HepG2 (cell line): ENCODE data around the gene ADAMTS2.

Experiments
- ATF4 ChIP-seq, 2 experiments: fragments of 450-650 bp in 1 of 2; sonication (generic) in 1 of 2; formaldehyde crosslinking; IDR thresholded peaks; 2 replicates each; pipeline versions ENCODE4 v1.5.0 to v1.8.0; 2020 to 2022; ENCODE audit warnings: mild to moderate bottlenecking in 1 of 2, missing genetic modification reagents in 1 of 2
- CC2D1A ChIP-seq: sonication (generic); formaldehyde crosslinking; IDR thresholded peaks from 2 replicates; pipeline ENCODE4 v1.8.1; 2023; ENCODE audit warnings: mild to moderate bottlenecking, missing genetic modification reagents
- CTCF ChIP-seq: sonication (generic); formaldehyde crosslinking; IDR thresholded peaks from 2 replicates; pipeline ENCODE4 v1.5.0; 2020; ENCODE audit warnings: mild to moderate bottlenecking, missing genetic modification reagents, moderate library complexity
- MXI1 ChIP-seq: IDR thresholded peaks from 3 replicates; pipeline ENCODE4 v1.6.1; 2012; ENCODE audit warnings: low read depth, low read length, inconsistent platforms, borderline replicate concordance
- RFX5 ChIP-seq: IDR thresholded peaks from 2 replicates; pipeline ENCODE4 v1.6.1; 2011; ENCODE audit warnings: low read depth, low read length, improper control_type of control experiment
- ZBTB20 ChIP-seq: sonication (generic); formaldehyde crosslinking; IDR thresholded peaks from 2 replicates; pipeline ENCODE4 v1.8.1; 2023; ENCODE audit warnings: missing genetic modification reagents, low read depth, mild to moderate bottlenecking, borderline replicate concordance
- ZFX ChIP-seq: sonication (generic); formaldehyde crosslinking; IDR thresholded peaks from 2 replicates; pipeline ENCODE4 v1.4.0; 2020; ENCODE audit warnings: mild to moderate bottlenecking, low read depth, missing genetic modification reagents, moderate library complexity
- ZNF362 ChIP-seq: sonication (generic); formaldehyde crosslinking; IDR thresholded peaks from 2 replicates; pipeline ENCODE4 v1.4.0; 2020; ENCODE audit warnings: missing genetic modification reagents, mild to moderate bottlenecking, borderline replicate concordance
- ZNF484 ChIP-seq: sonication (generic); formaldehyde crosslinking; IDR thresholded peaks from 2 replicates; pipeline ENCODE4 v1.5.1; 2020; ENCODE audit warnings: mild to moderate bottlenecking, low read depth, missing genetic modification reagents, borderline replicate concordance

GRCh38 chr5:179131886-179132585 lies 213.2 kb downstream of the ADAMTS2 start:
- no peak for TF ChIP-seq ATF4 (CRISPR knock-in tag; IDR thresholded peaks at IDR 0.05)
- no peak for TF ChIP-seq RFX5
- no peak for TF ChIP-seq MXI1
- TF ChIP-seq CTCF (CRISPR knock-in tag) = no peak
- TF ChIP-seq ZFX (CRISPR knock-in tag) = no peak
- no peak for TF ChIP-seq ZNF484
- no peak for TF ChIP-seq ZBTB20 (CRISPR knock-in tag)
- TF ChIP-seq ZNF362 (CRISPR knock-in tag) = no peak
- no peak for TF ChIP-seq CC2D1A (CRISPR knock-in tag)
